Heart right ventricle (tissue), 16 donors: Measurements from ENCODE around the gene INPP5D. TPM values are rescaled to one million over a fixed set of nuclear protein-coding genes. Genes with fewer than 3 reads are reported as not detected.

ENCODE experiments used
- ATAC-seq, 8 donors: fragments of 200-7000 bp; cut with Tn5 transposase; one replicate each; pipeline ENCODE4 v1.9.1; 2020; ENCODE audit warnings: mild to moderate bottlenecking in 8 of 8, moderate library complexity in 8 of 8, moderate number of reproducible peaks in 1 of 8
- DNase-seq, 2 donors: peaks; one replicate each; pipeline ENCODE4 v3.0.0-alpha.2; 2020
- H3K27ac ChIP-seq, 10 donors: fragments of 200-600 bp; sonication (generic) in 2 of 10; one replicate each; pipeline versions ENCODE4 v1.5.0 to v1.8.0; 2020 to 2022; ENCODE audit warnings: mild to moderate bottlenecking in 3 of 10
- H3K27me3 ChIP-seq, 7 donors: fragments of 200-600 bp; one replicate each; pipeline ENCODE4 v1.8.0; 2021 to 2022; ENCODE audit warnings: mild to moderate bottlenecking in 2 of 7
- H3K36me3 ChIP-seq, 9 donors: fragments of 200-600 bp; sonication (generic) in 1 of 9; one replicate each; pipeline versions ENCODE4 v1.5.0 to v1.8.0; 2020 to 2022; ENCODE audit warnings: mild to moderate bottlenecking in 2 of 9
- H3K4me1 ChIP-seq, 9 donors: fragments of 200-600 bp; sonication (generic) in 1 of 9; one replicate each; pipeline versions ENCODE4 v1.5.0 to v1.8.0; 2020 to 2022; ENCODE audit warnings: mild to moderate bottlenecking in 4 of 9
- H3K4me3 ChIP-seq, 10 donors: fragments of 200-600 bp; sonication (generic) in 2 of 10; one replicate each; pipeline versions ENCODE4 v1.5.0 to v1.8.0; 2020 to 2022; ENCODE audit warnings: mild to moderate bottlenecking in 7 of 10, moderate library complexity in 2 of 10
- H3K9me3 ChIP-seq, 11 donors: fragments of 200-600 bp in 10 of 11; sonication (generic) in 2 of 11; one replicate each; pipeline versions ENCODE4 v1.5.0 to v1.8.0; 2013 to 2022; ENCODE audit warnings: mild to moderate bottlenecking in 2 of 11, control low read depth in 1 of 11, moderate library complexity in 1 of 11
- WGBS, 2 donors: extraction: QIAGEN DNeasy Blood & Tissue Kit; methylation state at CpG; one replicate each; pipeline ENCODE4 v1.1.7; 2013; ENCODE audit warnings: inconsistent platforms in 1 of 2; 5-methylcytosine and 5-hydroxymethylcytosine counted together
- intact Hi-C, 10 donors: fragments of 100-400 bp; cut with DNase I; formaldehyde crosslinking; loops; one replicate each; pipeline versions ENCODE4 v1.11.1 to v1.14.2; 2022
- polyA plus RNA-seq, 2 donors: library from polyadenylated mRNA; stranded (reverse); fragments of 200-250 nt; gene quantifications; one replicate each; pipeline ENCODE4 v1.2.3, GENCODE V29; 2013
- total RNA-seq, 10 donors: library from RNA; stranded (reverse); fragmentation: NEBNext Ultra II Directional in 3 of 10; extraction: Animal tissue kit (Norgen Biotek cat#: 25700) in 3 of 10; gene quantifications; one replicate each; pipeline versions ENCODE4 v1.2.1 to v1.2.4, GENCODE V29; 2021 to 2023
- TF ChIP-seq, protein P1 (sequence below), 9 donors: fragments of 200-600 bp; sonication (generic) in 2 of 9; IDR thresholded peaks; one replicate each; pipeline versions ENCODE4 v1.5.0 to v1.8.0; 2021 to 2022; ENCODE audit warnings: antibody characterized with exemption in 9 of 9, mild to moderate bottlenecking in 5 of 9, moderate library complexity in 1 of 9
- donor health status: Arrhythmogenic right ventricular cardiomyopathy.
- donor health status: ischemic (EF 13 %, LVEDD 7.1; RV severe dilation, severe dysfunction).
- donor health status: healthy with polysubstance abuse.
- donor health status: DM: no; HTN: yes; CAD: no.
- donor health status: DM: no; HTN: no; CAD: no.
- donor health status: ischemic (EF 25% LVEDD 6.9; RV normal size, moderate dysfunction).
- donor health status: ischemic (EF 25% LVEDD 5.7; RV mildly dilated, moderate dysfunction).
- donor health status: healthy.
- donor health status: DM: yes; HTN: yes; CAD: no.
- donor health status: Ischemic cardiomyopathy.
- donor health status: ischemic (EF 35%, LVEDD 5.7; RV mildly dilated, moderate dysfunction).
- donor health status: nonischemic (EF 11% LVEDD 7.7; RV severe dilation, severe dysfunction).
- donor health status: DM: yes; HTN: yes; CAD: no.
- donor health status: PGD.
- donor health status: ischemic (EF 29% LVEDD 5.4; RV normal size, mild dysfunction).
- donor health status: nonischemic (EF 23%, LVEDD 6.1; RV moderate dilation, normal function).

Gene INPP5D
- total and polyA plus RNA-seq, 12 donors: 2.9 to 17.2 (median 5.7) TPM

- intact Hi-C loops: loop anchor here in 9 of 10 donors (2.0 to 10.0 kb wide), 12 partner anchors 155 to 650 kb away; no protein-coding TSS in a partner anchor
- peaks cover 0 to 59% (median 25%) of the 10 kb centered on the region in 9 donors for H3K4me1 ChIP-seq
- no peak for DNase-seq
- no peak for ATAC-seq
- H3K27me3 ChIP-seq: no peaks in the 10 kb centered on the region
- TF ChIP-seq, protein P1, sequence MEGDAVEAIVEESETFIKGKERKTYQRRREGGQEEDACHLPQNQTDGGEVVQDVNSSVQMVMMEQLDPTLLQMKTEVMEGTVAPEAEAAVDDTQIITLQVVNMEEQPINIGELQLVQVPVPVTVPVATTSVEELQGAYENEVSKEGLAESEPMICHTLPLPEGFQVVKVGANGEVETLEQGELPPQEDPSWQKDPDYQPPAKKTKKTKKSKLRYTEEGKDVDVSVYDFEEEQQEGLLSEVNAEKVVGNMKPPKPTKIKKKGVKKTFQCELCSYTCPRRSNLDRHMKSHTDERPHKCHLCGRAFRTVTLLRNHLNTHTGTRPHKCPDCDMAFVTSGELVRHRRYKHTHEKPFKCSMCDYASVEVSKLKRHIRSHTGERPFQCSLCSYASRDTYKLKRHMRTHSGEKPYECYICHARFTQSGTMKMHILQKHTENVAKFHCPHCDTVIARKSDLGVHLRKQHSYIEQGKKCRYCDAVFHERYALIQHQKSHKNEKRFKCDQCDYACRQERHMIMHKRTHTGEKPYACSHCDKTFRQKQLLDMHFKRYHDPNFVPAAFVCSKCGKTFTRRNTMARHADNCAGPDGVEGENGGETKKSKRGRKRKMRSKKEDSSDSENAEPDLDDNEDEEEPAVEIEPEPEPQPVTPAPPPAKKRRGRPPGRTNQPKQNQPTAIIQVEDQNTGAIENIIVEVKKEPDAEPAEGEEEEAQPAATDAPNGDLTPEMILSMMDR (IDR thresholded peaks at IDR 0.05): no peak
- H3K36me3 ChIP-seq: peaks cover 0 to 36% (median 8%) of the 10 kb centered on the region in 9 donors
- peak overlapping the region; percentile 80 to 99 (median 96) for H3K4me3 ChIP-seq
- no peaks in the 10 kb centered on the region for H3K9me3 ChIP-seq
- peak overlapping the region in 9 of 10 donors; percentile 82 to 94 (median 86) for H3K27ac ChIP-seq
- WGBS, 2 donors: 1 to 3% methylated on average over 18 of the region's 18 CpGs
Measured at GRCh38 chr2:233252227-233252626, 192.1 kb downstream of the INPP5D start.

DNA sequence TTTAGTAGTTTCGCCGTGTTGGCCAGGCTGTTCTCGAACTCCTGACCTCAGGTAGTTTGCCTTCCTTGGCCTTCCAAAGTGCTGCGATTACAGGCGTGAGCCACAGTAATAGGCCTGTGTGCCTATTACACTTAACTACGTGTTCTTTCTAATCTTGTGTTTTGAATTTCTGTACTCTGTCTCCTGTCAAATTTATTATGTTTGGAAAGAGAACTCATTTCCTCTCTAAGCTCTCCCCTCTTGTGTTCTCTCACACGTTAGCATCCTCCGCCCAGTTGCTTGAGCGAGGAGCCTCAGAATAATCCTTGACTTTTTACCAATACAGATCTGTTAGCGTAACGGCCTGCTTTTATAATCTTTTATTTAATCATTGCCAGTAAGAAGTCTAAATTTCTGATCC, 195.0 kb downstream of the INPP5D start:
- intact Hi-C loops: loop anchor here in 5 of 10 donors (10.0 kb wide), 5 partner anchors 160 to 650 kb away; no protein-coding TSS in a partner anchor
- DNase-seq (no peak), ATAC-seq (no peak)
- WGBS, 2 donors: 86 to 87% methylated on average over 11 of the region's 11 CpGs
- H3K27me3 ChIP-seq: no peaks in the 10 kb centered on the region
- no peak overlapping the region for H3K27ac ChIP-seq
- no peaks in the 10 kb centered on the region for H3K9me3 ChIP-seq
- TF ChIP-seq, protein P1 (IDR thresholded peaks at IDR 0.05): no peak
- peaks cover 0 to 32% (median 25%) of the 10 kb centered on the region in 9 donors for H3K4me1 ChIP-seq
- H3K4me3 ChIP-seq: no peak overlapping the region
- peaks cover 0 to 65% (median 22%) of the 10 kb centered on the region in 9 donors for H3K36me3 ChIP-seq

DNA sequence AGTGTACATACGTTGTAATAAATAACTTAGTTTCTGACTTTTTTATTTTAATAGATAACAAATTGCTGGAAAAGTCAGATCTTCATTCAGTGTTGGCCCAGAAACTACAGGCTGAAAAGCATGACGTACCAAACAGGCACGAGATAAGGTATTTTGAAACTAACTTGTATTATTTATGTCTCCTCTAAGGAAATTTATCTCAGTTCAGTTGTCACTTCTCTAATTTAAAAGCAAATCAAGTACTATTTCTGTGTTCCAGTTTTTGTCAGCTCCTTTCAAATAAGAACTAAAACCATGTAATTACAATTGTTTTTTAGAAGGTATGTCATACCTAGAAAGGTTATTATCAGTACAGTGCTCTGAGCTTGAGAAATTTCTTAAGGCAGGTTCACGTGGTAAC, 195.9 kb downstream of the INPP5D start:
- Histone ChIP-seq H3K27me3 (no peaks in the 10 kb centered on the region), H3K27ac (no peak overlapping the region), H3K36me3 (peaks cover 0 to 74% (median 30%) of the 10 kb centered on the region in 9 donors), H3K4me1 (peaks cover 0 to 30% (median 25%) of the 10 kb centered on the region in 9 donors), H3K4me3 (no peak overlapping the region), H3K9me3 (no peaks in the 10 kb centered on the region)
- no peak for ATAC-seq
- no peak for DNase-seq
- TF ChIP-seq, protein P1 (IDR thresholded peaks at IDR 0.05): no peak
- intact Hi-C loops: loop anchor here in 5 of 10 donors (10.0 kb wide), 5 partner anchors 161 to 651 kb away; no protein-coding TSS in a partner anchor
- WGBS, 2 donors: 77 to 81% methylated on average over 4 of the region's 4 CpGs

Other genes with a start within 250 kb of the INPP5D start
- 1 to 10 TPM in 4 of 10 donors, under 1 TPM in 6; 0.71 to 1.7 (median 0.94) TPM for gene SNORC, start 190.1 kb upstream of the INPP5D start, total RNA-seq
- gene SNORC, start 190.1 kb upstream of the INPP5D start, polyA plus RNA-seq: 1 to 10 TPM in 1 of 2 donors, under 1 TPM in 1; 0.70 to 1.6 TPM
- under 1 TPM in 7 of 10 donors, not detected in 3; 0.27 to 0.75 (median 0.62) TPM for gene NGEF, start 47.1 kb upstream of the INPP5D start, total RNA-seq
- under 1 TPM; 0.42 to 0.44 TPM for gene NGEF, start 47.1 kb upstream of the INPP5D start, polyA plus RNA-seq
- gene NEU2, start 27.7 kb upstream of the INPP5D start, total RNA-seq: not detected
- not detected for gene NEU2, start 27.7 kb upstream of the INPP5D start, polyA plus RNA-seq
- 10 to 100 TPM; 13.2 to 19.2 (median 16.7) TPM for gene ATG16L1, start 191.3 kb downstream of the INPP5D start, total RNA-seq
- gene ATG16L1, start 191.3 kb downstream of the INPP5D start, polyA plus RNA-seq: 10 to 100 TPM in 1 of 2 donors, 1 to 10 TPM in 1; 7.4 to 12.1 TPM
- not detected for gene SAG, start 247.5 kb downstream of the INPP5D start, total RNA-seq
- gene SAG, start 247.5 kb downstream of the INPP5D start, polyA plus RNA-seq: not detected